Measurements from ENCODE around the gene APOC4. TPM values are rescaled to one million over a fixed set of nuclear protein-coding genes. Genes with fewer than 3 reads are reported as not detected.

APOC4 gene
- total RNA-seq, 1 donor from 2014 or later: 0.68 TPM

- TF ChIP-seq CTCF (IDR thresholded peaks at IDR 0.05): no peak
- ATAC-seq: no peak
- intact Hi-C loops (cut with DNase I): no loop called here
- DNase-seq: no peak
- no peaks in the 10 kb centered on the region for H3K27me3 ChIP-seq (ENCODE audit: low read depth)
- no peaks in the 10 kb centered on the region for H3K9me3 ChIP-seq
- H3K4me1 ChIP-seq: no peaks in the 10 kb centered on the region
- no peak overlapping the region for H3K4me3 ChIP-seq
- H3K27ac ChIP-seq: no peak overlapping the region
- peaks cover 41% of the 10 kb centered on the region for H3K36me3 ChIP-seq
Observed at GRCh38 chr19:44993926-44994537, 52.0 kb downstream of the APOC4 start.

Other genes with a start within 250 kb of the APOC4 start
- not detected for gene CEACAM16, start 243.1 kb upstream of the APOC4 start, total RNA-seq
- gene BCL3, start 193.5 kb upstream of the APOC4 start, total RNA-seq: 41.0 TPM
- gene CBLC, start 164.3 kb upstream of the APOC4 start, total RNA-seq: 2.3 TPM
- gene BCAM, start 133.1 kb upstream of the APOC4 start, total RNA-seq: 205 TPM
- gene NECTIN2, start 95.9 kb upstream of the APOC4 start, total RNA-seq: 75.1 TPM
- 40.8 TPM for gene TOMM40, start 51.0 kb upstream of the APOC4 start, total RNA-seq
- gene APOE, start 36.4 kb upstream of the APOC4 start, total RNA-seq: 447 TPM
- gene APOC1, start 27.6 kb upstream of the APOC4 start, total RNA-seq: 816 TPM
- gene APOC2, start 3.8 kb downstream of the APOC4 start, total RNA-seq: 30.2 TPM
- gene CLPTM1, start 13.1 kb downstream of the APOC4 start, total RNA-seq: 104 TPM
- gene RELB, start 59.2 kb downstream of the APOC4 start, total RNA-seq: 12.2 TPM
- gene CLASRP, start 96.8 kb downstream of the APOC4 start, total RNA-seq: 71.7 TPM
- gene ZNF296, start 134.2 kb downstream of the APOC4 start, total RNA-seq: 1.7 TPM
- 16.1 TPM for gene GEMIN7, start 137.0 kb downstream of the APOC4 start, total RNA-seq
- gene PPP1R37, start 150.9 kb downstream of the APOC4 start, total RNA-seq: 29.1 TPM
- gene NKPD1, start 218.7 kb downstream of the APOC4 start, total RNA-seq: not detected
- 18.4 TPM for gene TRAPPC6A, start 236.0 kb downstream of the APOC4 start, total RNA-seq
- 15.9 TPM for gene BLOC1S3, start 236.5 kb downstream of the APOC4 start, total RNA-seq